ENCODE results near the gene RILPL2.
"Not testable (repeated sequence)": the region's sequence is repeated elsewhere in the genome, so short reads cannot be mapped to it uniquely, and the experiment has no call there.

Gene RILPL2

DNA sequence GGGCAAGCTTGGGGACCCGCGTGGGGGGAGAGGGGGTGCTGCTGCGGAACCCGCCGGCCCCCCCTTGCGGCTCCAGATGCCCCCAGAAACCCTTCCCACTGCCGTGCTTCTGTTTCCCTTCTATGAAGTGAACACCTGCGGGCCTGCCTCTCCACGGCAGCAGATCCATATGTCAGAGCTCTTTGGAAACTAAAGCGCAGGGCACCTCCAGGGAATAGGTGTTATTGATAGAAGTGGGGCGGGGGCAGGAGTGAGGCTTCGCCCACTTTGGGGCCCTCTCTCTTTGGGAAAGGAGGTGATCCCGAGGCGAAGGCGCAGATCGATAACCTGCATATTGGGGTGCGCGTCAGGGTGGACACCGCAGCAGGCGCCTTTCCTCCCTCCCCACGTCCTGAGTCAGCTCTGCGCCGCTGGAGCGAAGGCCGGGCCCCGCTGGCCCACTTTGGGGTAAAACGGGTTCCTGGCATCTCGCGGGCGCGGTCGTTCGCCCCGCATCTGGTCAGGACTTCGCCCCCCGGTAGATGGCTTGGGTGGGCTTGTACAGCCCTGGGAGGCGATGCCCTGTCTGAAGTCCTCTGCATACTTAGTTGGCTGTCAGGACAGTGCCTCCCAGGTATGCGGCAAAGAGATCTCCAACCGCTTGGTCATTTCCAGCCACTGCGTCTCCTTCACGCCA lies 52.0 kb downstream of the RILPL2 start:
- Histone ChIP-seq H3K23ac (ENCODE audit: low read depth, low read length, poor library complexity) (peak overlapping the region; percentile 18), H2BK120ac (ENCODE audit: low read depth, low read length) (no peak overlapping the region), H3K9me3 (replicated peaks in 1 of 2; ENCODE audit: control insufficient read depth in 2 of 2, insufficient read depth in 1 of 2, low read depth in 1 of 2, low read length in 2 of 2) (no peaks in the 10 kb centered on the region), H2AFZ (ENCODE audit: low read length) (peak overlapping the region; percentile 94), H4K91ac (ENCODE audit: low read depth, low read length, poor library complexity) (no peak overlapping the region), H3K79me1 (ENCODE audit: low read depth, low read length) (peaks cover 3% of the 10 kb centered on the region), H2BK5ac (ENCODE audit: low read length) (peak overlapping the region; percentile 19), H3K9ac (ENCODE audit: low read depth, low read length, poor library complexity) (peak overlapping the region; percentile 89), H2AK5ac (ENCODE audit: low read depth, low read length) (peak overlapping the region; percentile 5), H3K36me3 (replicated peaks in 1 of 2; ENCODE audit: control insufficient read depth in 2 of 2, insufficient read depth in 2 of 2, low read length in 2 of 2) (no peaks in the 10 kb centered on the region), H3K27me3 (ENCODE audit: control insufficient read depth in 3 of 3, insufficient read depth in 3 of 3, low read depth in 1 of 3, low read length in 3 of 3) (no peaks in the 10 kb centered on the region), H4K8ac (ENCODE audit: low read depth, low read length) (no peak overlapping the region), H2BK15ac (ENCODE audit: low read length) (no peak overlapping the region), H3K4ac (ENCODE audit: low read length) (no peak overlapping the region), H2BK12ac (ENCODE audit: low read length) (no peak overlapping the region), H3K4me3 (ENCODE audit: low read length in 2 of 2) (peak overlapping the region; percentile 88 to 95), H3K14ac (ENCODE audit: low read length) (no peak overlapping the region), H3K27ac (replicated peaks; ENCODE audit: low read length) (peak overlapping the region; percentile 72), H3K4me2 (ENCODE audit: insufficient read depth, low read length, poor library complexity, severe bottlenecking) (peak overlapping the region; percentile 97), H3K18ac (ENCODE audit: low read length) (peak overlapping the region; percentile 72), H3K4me1 (ENCODE audit: control insufficient read depth in 2 of 2, insufficient read depth in 1 of 2, low read depth in 1 of 2, low read length in 2 of 2) (peaks cover 5 to 14% of the 10 kb centered on the region in 2 donors)
- no peak for DNase-seq (ENCODE audit: low spot score)
- WGBS, 2 donors (ENCODE audit: extremely low coverage in 2 of 2, insufficient read length in 2 of 2, insufficient replicate concordance in 1 of 2): no CpG with 5 or more reads among the region's 41 CpGs

DNA sequence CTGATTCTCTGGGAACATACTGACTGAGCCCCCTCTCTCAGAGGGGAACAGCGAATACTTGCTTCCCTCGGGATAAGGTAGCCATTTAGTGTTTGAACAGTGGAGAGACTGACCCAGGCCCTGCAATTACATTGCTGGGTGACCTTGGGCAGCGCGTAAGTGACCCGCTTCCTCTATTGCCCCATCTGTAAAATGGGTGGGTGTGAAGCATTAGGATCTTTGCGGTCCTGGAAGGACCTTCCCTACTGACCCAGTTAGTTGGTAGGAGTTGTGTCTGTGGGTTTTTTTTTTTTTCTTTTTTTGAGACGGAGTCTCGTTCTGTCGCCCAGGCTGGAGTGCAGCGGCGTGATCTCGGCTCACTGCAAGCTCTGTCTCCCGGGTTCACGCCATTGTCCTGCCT lies 53.8 kb downstream of the RILPL2 start:
- Histone ChIP-seq H3K4ac (ENCODE audit: low read length) (no peak overlapping the region), H2BK12ac (ENCODE audit: low read length) (no peak overlapping the region), H3K14ac (ENCODE audit: low read length) (no peak overlapping the region), H3K27ac (replicated peaks; ENCODE audit: low read length) (no peak overlapping the region), H4K91ac (ENCODE audit: low read depth, low read length, poor library complexity) (no peak overlapping the region), H4K8ac (ENCODE audit: low read depth, low read length) (no peak overlapping the region), H3K9me3 (replicated peaks in 1 of 2; ENCODE audit: control insufficient read depth in 2 of 2, insufficient read depth in 1 of 2, low read depth in 1 of 2, low read length in 2 of 2) (no peaks in the 10 kb centered on the region), H2BK5ac (ENCODE audit: low read length) (no peak overlapping the region), H3K79me1 (ENCODE audit: low read depth, low read length) (peaks cover 3% of the 10 kb centered on the region), H3K4me2 (ENCODE audit: insufficient read depth, low read length, poor library complexity, severe bottlenecking) (peak overlapping the region; percentile 47), H2BK120ac (ENCODE audit: low read depth, low read length) (no peak overlapping the region), H3K36me3 (replicated peaks in 1 of 2; ENCODE audit: control insufficient read depth in 2 of 2, insufficient read depth in 2 of 2, low read length in 2 of 2) (no peaks in the 10 kb centered on the region), H3K23ac (ENCODE audit: low read depth, low read length, poor library complexity) (no peak overlapping the region), H3K27me3 (ENCODE audit: control insufficient read depth in 3 of 3, insufficient read depth in 3 of 3, low read depth in 1 of 3, low read length in 3 of 3) (no peaks in the 10 kb centered on the region), H3K9ac (ENCODE audit: low read depth, low read length, poor library complexity) (no peak overlapping the region), H2AFZ (ENCODE audit: low read length) (no peak overlapping the region), H2BK15ac (ENCODE audit: low read length) (no peak overlapping the region), H3K4me1 (ENCODE audit: control insufficient read depth in 2 of 2, insufficient read depth in 1 of 2, low read depth in 1 of 2, low read length in 2 of 2) (peaks cover 0 to 7% of the 10 kb centered on the region in 2 donors), H3K4me3 (ENCODE audit: low read length in 2 of 2) (peak overlapping the region in 1 of 2 donors; percentile 27), H2AK5ac (ENCODE audit: low read depth, low read length) (no peak overlapping the region), H3K18ac (ENCODE audit: low read length) (no peak overlapping the region)
- DNase-seq (ENCODE audit: low spot score): no peak
- no CpG with 5 or more reads among the region's 14 CpGs for WGBS, 2 donors (ENCODE audit: extremely low coverage in 2 of 2, insufficient read length in 2 of 2, insufficient replicate concordance in 1 of 2)

DNA sequence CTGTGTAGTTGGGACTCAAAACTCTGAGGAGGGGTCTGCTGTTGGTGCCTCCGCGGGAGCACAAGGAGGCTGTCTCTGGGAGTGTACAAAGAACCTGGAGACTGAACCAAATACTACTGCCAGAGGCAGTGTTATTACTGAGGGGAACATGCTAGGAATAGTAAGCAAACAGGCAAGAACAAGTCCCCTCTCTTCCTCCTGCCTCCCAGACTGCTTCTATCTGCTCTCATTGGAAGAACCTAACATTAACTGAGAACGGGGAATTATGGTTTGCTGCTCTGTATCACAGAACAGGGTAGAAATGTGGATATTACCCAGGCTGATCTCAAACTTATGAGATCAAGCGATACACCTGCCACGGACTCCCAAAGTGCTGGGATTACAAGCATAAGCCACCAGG lies 57.1 kb downstream of the RILPL2 start:
- no peak for DNase-seq (ENCODE audit: low spot score)
- H2AFZ ChIP-seq (ENCODE audit: low read length): peak overlapping the region; percentile 36
- H3K9me3 ChIP-seq (replicated peaks in 1 of 2; ENCODE audit: control insufficient read depth in 2 of 2, insufficient read depth in 1 of 2, low read depth in 1 of 2, low read length in 2 of 2): no peaks in the 10 kb centered on the region
- no CpG with 5 or more reads among the region's 5 CpGs for WGBS, 2 donors (ENCODE audit: extremely low coverage in 2 of 2, insufficient read length in 2 of 2, insufficient replicate concordance in 1 of 2)
- H4K91ac ChIP-seq (ENCODE audit: low read depth, low read length, poor library complexity): no peak overlapping the region
- peaks cover 0 to 2% of the 10 kb centered on the region in 2 donors for H3K4me1 ChIP-seq (ENCODE audit: control insufficient read depth in 2 of 2, insufficient read depth in 1 of 2, low read depth in 1 of 2, low read length in 2 of 2)
- no peak overlapping the region for H2BK120ac ChIP-seq (ENCODE audit: low read depth, low read length)
- H3K18ac ChIP-seq (ENCODE audit: low read length): no peak overlapping the region
- H2BK5ac ChIP-seq (ENCODE audit: low read length): no peak overlapping the region
- no peak overlapping the region for H2BK15ac ChIP-seq (ENCODE audit: low read length)
- H3K9ac ChIP-seq (ENCODE audit: low read depth, low read length, poor library complexity): no peak overlapping the region
- H2AK5ac ChIP-seq (ENCODE audit: low read depth, low read length): no peak overlapping the region
- no peak overlapping the region for H3K4ac ChIP-seq (ENCODE audit: low read length)
- H3K27ac ChIP-seq (replicated peaks; ENCODE audit: low read length): no peak overlapping the region
- H3K23ac ChIP-seq (ENCODE audit: low read depth, low read length, poor library complexity): no peak overlapping the region
- no peaks in the 10 kb centered on the region for H3K36me3 ChIP-seq (replicated peaks in 1 of 2; ENCODE audit: control insufficient read depth in 2 of 2, insufficient read depth in 2 of 2, low read length in 2 of 2)
- peaks cover under 1% of the 10 kb centered on the region for H3K79me1 ChIP-seq (ENCODE audit: low read depth, low read length)
- H3K14ac ChIP-seq (ENCODE audit: low read length): no peak overlapping the region
- H4K8ac ChIP-seq (ENCODE audit: low read depth, low read length): no peak overlapping the region
- no peak overlapping the region for H2BK12ac ChIP-seq (ENCODE audit: low read length)
- H3K27me3 ChIP-seq (ENCODE audit: control insufficient read depth in 3 of 3, insufficient read depth in 3 of 3, low read depth in 1 of 3, low read length in 3 of 3): no peaks in the 10 kb centered on the region
- no peak overlapping the region for H3K4me2 ChIP-seq (ENCODE audit: insufficient read depth, low read length, poor library complexity, severe bottlenecking)
- H3K4me3 ChIP-seq (ENCODE audit: low read length in 2 of 2): no peak overlapping the region

DNA sequence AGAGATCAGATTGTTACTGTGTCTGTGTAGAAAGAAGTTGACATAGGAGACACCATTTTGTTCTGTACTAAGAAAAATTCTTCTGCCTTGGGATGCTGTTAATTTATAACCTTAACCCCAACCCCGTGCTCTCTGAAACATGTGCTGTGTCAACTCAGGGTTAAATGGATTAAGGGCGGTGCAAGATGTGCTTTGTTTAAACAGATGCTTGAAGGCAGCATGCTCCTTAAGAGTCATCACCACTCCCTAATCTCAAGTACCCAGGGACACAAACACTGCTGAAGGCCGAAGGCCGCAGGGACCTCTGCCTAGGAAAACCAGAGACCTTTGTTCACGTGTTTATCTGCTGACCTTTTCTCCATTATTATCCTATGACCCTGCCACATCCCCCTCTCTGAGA lies 64.1 kb downstream of the RILPL2 start:
- H2BK120ac ChIP-seq (ENCODE audit: low read depth, low read length); H2BK15ac ChIP-seq (ENCODE audit: low read length); H3K9ac ChIP-seq (ENCODE audit: low read depth, low read length, poor library complexity); H3K79me1 ChIP-seq (ENCODE audit: low read depth, low read length); H3K27me3 ChIP-seq (ENCODE audit: control insufficient read depth in 3 of 3, insufficient read depth in 3 of 3, low read depth in 1 of 3, low read length in 3 of 3); H4K8ac ChIP-seq (ENCODE audit: low read depth, low read length); DNase-seq (ENCODE audit: low spot score); H3K36me3 ChIP-seq (replicated peaks in 1 of 2; ENCODE audit: control insufficient read depth in 2 of 2, insufficient read depth in 2 of 2, low read length in 2 of 2); H3K14ac ChIP-seq (ENCODE audit: low read length); H3K4ac ChIP-seq (ENCODE audit: low read length); H3K9me3 ChIP-seq (replicated peaks in 1 of 2; ENCODE audit: control insufficient read depth in 2 of 2, insufficient read depth in 1 of 2, low read depth in 1 of 2, low read length in 2 of 2); H2BK12ac ChIP-seq (ENCODE audit: low read length); H3K18ac ChIP-seq (ENCODE audit: low read length); H3K23ac ChIP-seq (ENCODE audit: low read depth, low read length, poor library complexity); H2AFZ ChIP-seq (ENCODE audit: low read length); H4K91ac ChIP-seq (ENCODE audit: low read depth, low read length, poor library complexity); H3K4me3 ChIP-seq (ENCODE audit: low read length in 2 of 2); H3K27ac ChIP-seq (replicated peaks; ENCODE audit: low read length); H3K4me2 ChIP-seq (ENCODE audit: insufficient read depth, low read length, poor library complexity, severe bottlenecking); H2BK5ac ChIP-seq (ENCODE audit: low read length); H3K4me1 ChIP-seq (ENCODE audit: control insufficient read depth in 2 of 2, insufficient read depth in 1 of 2, low read depth in 1 of 2, low read length in 2 of 2); H2AK5ac ChIP-seq (ENCODE audit: low read depth, low read length): not testable (repeated sequence)
- WGBS, 2 donors (ENCODE audit: extremely low coverage in 2 of 2, insufficient read length in 2 of 2, insufficient replicate concordance in 1 of 2): no CpG with 5 or more reads among the region's 5 CpGs

All from neuronal stem cell (in vitro differentiated cells).